PC-9 (cell line): ENCODE results near the gene SHISAL1. TPM values are rescaled to one million over a fixed set of nuclear protein-coding genes. Genes with fewer than 3 reads are reported as not detected.

ENCODE experiments used
- BruUV-seq: library from RNA; stranded (reverse); fragments of 400-500 nt; replicated peaks from 2 replicates; lab custom pipeline; 2021; lab: Mats Ljungman, UMichigan
- CTCF ChIA-PET: fragments of 300-600 bp; sonication (Branson Sonifier 250); formaldehyde crosslinking; loops from one replicate; lab custom pipeline; 2022; ENCODE audit warnings: antibody characterized with exemption; lab: Charles Lee
- POLR2A ChIA-PET: fragments of 300-600 bp; sonication (Branson Sonifier 250); formaldehyde crosslinking; loops from one replicate; lab custom pipeline; 2022; ENCODE audit warnings: antibody characterized with exemption; ENCODE audit not compliant: unreplicated experiment; lab: Charles Lee
- DNase-seq, 2 experiments: peaks; one replicate each; pipeline versions ENCODE4 v3.0.0 to v3.0.0-alpha.2; 2015 to 2022; ENCODE audit warnings: mixed read lengths in 1 of 2
- H2AFZ ChIP-seq: fragments of 200-600 bp; sonication (generic); 2 replicates; pipeline ENCODE4 v1.8.1; 2017; ENCODE audit warnings: antibody characterized with exemption
- H3F3A ChIP-seq: fragments of 200-600 bp; sonication (generic); 2 replicates; pipeline ENCODE4 v1.8.1; 2017; ENCODE audit warnings: antibody characterized with exemption, mild to moderate bottlenecking, low read depth; ENCODE audit not compliant: insufficient read depth
- H3K27ac ChIP-seq: fragments of 200-600 bp; sonication (generic); 2 replicates; pipeline ENCODE4 v1.6.1; 2016; ENCODE audit warnings: mixed run types
- H3K27me3 ChIP-seq: fragments of 200-600 bp; sonication (generic); 2 replicates; pipeline ENCODE4 v1.6.1; 2016; ENCODE audit warnings: low read depth, mixed run types; ENCODE audit not compliant: insufficient read depth
- H3K36me3 ChIP-seq: fragments of 200-600 bp; sonication (generic); 2 replicates; pipeline ENCODE4 v1.6.1; 2016; ENCODE audit warnings: low read depth, mixed run types
- H3K4me1 ChIP-seq: fragments of 200-600 bp; sonication (generic); replicated peaks from 2 replicates; pipeline ENCODE4 v1.6.1; 2016; ENCODE audit warnings: mixed run types; ENCODE audit not compliant: insufficient read depth
- H3K4me2 ChIP-seq: fragments of 200-600 bp; sonication (generic); 2 replicates; pipeline ENCODE4 v1.6.1; 2017; ENCODE audit warnings: mixed run types
- H3K4me3 ChIP-seq: fragments of 200-600 bp; sonication (generic); 2 replicates; pipeline ENCODE4 v1.6.1; 2016; ENCODE audit warnings: mixed run types
- H3K79me2 ChIP-seq: fragments of 200-600 bp; sonication (generic); 2 replicates; pipeline ENCODE4 v1.6.1; 2017; ENCODE audit warnings: low read depth, mixed run types
- H3K9me2 ChIP-seq: fragments of 200-600 bp; sonication (generic); 2 replicates; pipeline ENCODE4 v1.8.1; 2017; ENCODE audit warnings: mild to moderate bottlenecking; ENCODE audit not compliant: insufficient read depth
- H3K9me3 ChIP-seq: fragments of 200-600 bp; sonication (generic); 2 replicates; pipeline ENCODE4 v1.8.1; 2016; ENCODE audit warnings: low read depth; ENCODE audit not compliant: insufficient read depth
- H4K20me1 ChIP-seq: fragments of 200-600 bp; sonication (generic); 2 replicates; pipeline ENCODE4 v1.8.1; 2017; ENCODE audit not compliant: insufficient read depth
- CTCF ChIP-seq: fragments of 200-600 bp; sonication (generic); conservative IDR thresholded peaks from 2 replicates; pipeline ENCODE4 v1.6.1; 2017; ENCODE audit warnings: mixed run types, antibody characterized with exemption, mild to moderate bottlenecking, moderate library complexity
- EZH2 ChIP-seq: fragments of 200-600 bp; sonication (generic); IDR thresholded peaks from 2 replicates; pipeline ENCODE4 v1.8.0; 2017; ENCODE audit warnings: antibody characterized with exemption, low read depth
- intact Hi-C: fragments of 100-400 bp; cut with micrococcal nuclease; formaldehyde crosslinking; loops from one replicate; pipeline ENCODE4 v1.10.0; 2022; ENCODE audit not compliant: unreplicated experiment
- total RNA-seq: library from RNA; stranded (reverse); gene quantifications from 2 replicates; pipeline ENCODE4 v1.2.3, GENCODE V29; 2021

Gene SHISAL1
- total RNA-seq, 1 experiment from 2014 or later = 0.94 TPM

DNA sequence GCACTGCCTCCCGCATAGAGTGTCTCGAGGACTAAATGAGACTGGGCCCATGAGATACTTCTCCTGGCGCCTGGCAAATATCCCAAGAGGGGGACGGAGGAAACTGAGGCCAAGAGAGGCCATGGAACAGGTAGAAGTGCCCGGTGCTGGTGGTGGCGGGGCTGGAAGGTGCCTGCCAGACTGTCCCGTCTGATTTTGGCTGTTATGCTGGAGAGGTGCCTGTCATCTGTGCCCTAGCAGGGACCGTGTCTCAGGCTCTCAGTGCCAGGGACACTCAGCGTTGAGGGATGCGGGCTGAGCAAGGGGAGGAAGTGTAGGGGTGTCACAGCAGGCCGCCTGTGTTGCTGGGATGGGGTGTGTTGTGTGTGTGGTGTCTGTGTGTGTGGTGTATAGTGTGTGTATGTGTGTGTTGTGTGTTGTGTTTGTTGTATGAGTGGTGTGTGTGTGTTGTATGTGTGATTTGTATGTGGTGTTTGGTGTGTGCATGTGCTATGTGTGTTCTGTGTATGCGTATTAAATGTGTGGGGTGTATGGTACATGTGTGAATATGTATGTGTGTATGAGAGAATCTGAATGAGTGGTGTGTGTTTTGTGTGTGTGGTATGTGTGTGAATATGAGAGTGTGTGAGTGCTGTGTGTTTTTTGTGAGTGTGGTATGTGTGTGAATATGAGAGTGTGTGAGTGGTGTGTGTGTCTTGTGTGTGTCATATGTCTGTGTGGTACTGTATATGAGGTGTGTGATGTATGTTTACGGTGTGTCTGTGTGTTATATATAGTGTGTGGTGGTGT, 21.3 kb upstream of the SHISAL1 start:
- intact Hi-C loops = loop anchor here (10.0 kb wide), 1 partner anchor 151 kb away; no protein-coding TSS in a partner anchor
- Histone ChIP-seq H3K27ac (no peak overlapping the region), H3K79me2 (no peaks in the 10 kb centered on the region), H3K27me3 (peaks cover 9% of the 10 kb centered on the region), H3K9me3 (no peaks in the 10 kb centered on the region), H3K9me2 (no peaks in the 10 kb centered on the region), H3K4me1 (peaks cover 35% of the 10 kb centered on the region), H4K20me1 (no peaks in the 10 kb centered on the region), H3K36me3 (no peaks in the 10 kb centered on the region), H2AFZ (no peak overlapping the region), H3K4me3 (no peak overlapping the region), H3F3A (peaks cover 69% of the 10 kb centered on the region), H3K4me2 (no peak overlapping the region)
- ChIA-PET CTCF (no interaction called here), POLR2A (no interaction called here)
- no TSS peak for BruUV-seq
- TF ChIP-seq CTCF (no peak), EZH2 (no peak)
- DNase-seq = no peak

- Histone ChIP-seq H3K9me2 (no peaks in the 10 kb centered on the region), H3K9me3 (no peaks in the 10 kb centered on the region), H3K4me3 (no peak overlapping the region), H3K79me2 (no peaks in the 10 kb centered on the region), H3K27ac (no peak overlapping the region), H3F3A (peaks cover 63% of the 10 kb centered on the region), H3K4me2 (no peak overlapping the region), H4K20me1 (peaks cover 4% of the 10 kb centered on the region; the same call in 1 of the 2 replicates), H3K27me3 (peaks cover 9% of the 10 kb centered on the region), H2AFZ (no peak overlapping the region), H3K4me1 (peaks cover 30% of the 10 kb centered on the region), H3K36me3 (no peaks in the 10 kb centered on the region)
- CTCF ChIA-PET = no interaction called here
- POLR2A ChIA-PET = no interaction called here
- TF ChIP-seq CTCF = no peak
- TF ChIP-seq EZH2 = no peak
- intact Hi-C loops = loop anchor here (10.0 kb wide), 1 partner anchor 152 kb away; no protein-coding TSS in a partner anchor
- BruUV-seq = no TSS peak
- no peak for DNase-seq
These were observed 20.2 kb upstream of the SHISAL1 start for GRCh38 chr22:44332946-44333345.

DNA sequence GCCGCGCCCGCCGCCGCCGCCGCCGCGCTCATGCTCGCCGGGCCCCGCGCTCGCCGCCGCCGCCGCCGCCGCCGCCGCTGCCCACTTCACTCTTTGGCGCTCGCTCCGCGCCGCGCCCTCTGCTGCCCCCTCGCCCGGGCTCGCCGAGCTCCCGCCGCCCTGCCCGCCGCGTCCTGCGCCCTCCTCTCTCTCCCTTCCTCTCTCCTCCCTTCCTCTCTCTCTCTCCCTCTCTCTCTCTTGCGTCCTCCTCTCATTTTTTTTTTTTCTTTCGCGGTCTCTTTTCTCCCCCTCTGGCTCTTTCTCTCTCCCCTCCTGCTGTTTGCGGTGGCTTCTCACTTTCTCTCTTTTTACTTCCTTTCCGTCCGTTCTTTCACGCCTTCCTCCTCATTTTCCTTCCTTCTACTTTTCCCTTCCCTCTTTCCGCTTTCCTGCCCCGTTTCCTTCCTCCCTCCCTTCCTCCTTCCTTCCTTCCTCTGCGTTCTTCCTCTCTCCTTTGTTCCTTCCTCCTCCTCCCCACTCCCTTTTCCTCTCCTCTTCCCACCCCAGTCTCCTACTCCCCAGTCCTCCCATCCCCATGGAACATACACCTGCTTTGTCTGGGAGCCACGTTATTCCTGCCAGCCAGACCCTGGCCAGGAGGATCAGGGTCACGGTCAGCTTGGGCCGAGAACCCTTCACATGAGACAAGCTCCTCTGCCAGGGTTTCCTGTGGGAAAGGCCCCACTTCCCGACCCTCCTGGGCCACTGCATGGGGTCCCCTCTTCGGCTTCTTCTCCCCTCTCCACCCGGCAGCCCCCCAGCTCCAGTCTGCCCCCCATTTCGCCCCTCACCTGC, 19.3 kb upstream of the SHISAL1 start:
- TF ChIP-seq CTCF (peak; percentile 26; the same call in 1 of the 2 replicates), EZH2 (0 out of 2 replicates have a peak, but pooled peaks have one; percentile 45)
- ChIA-PET POLR2A (no interaction called here), CTCF (no interaction called here)
- no peak overlapping the region for H3K27ac ChIP-seq
- peak overlapping the region; percentile 91 for H3K4me2 ChIP-seq
- peak overlapping the region; percentile 89 for H2AFZ ChIP-seq
- H3K27me3 ChIP-seq = peaks cover 9% of the 10 kb centered on the region
- H3F3A ChIP-seq = peaks cover 58% of the 10 kb centered on the region
- intact Hi-C loops = loop anchor here (10.0 kb wide), 1 partner anchor 153 kb away; no protein-coding TSS in a partner anchor
- no TSS peak for BruUV-seq
- H3K4me1 ChIP-seq = peaks cover 24% of the 10 kb centered on the region
- H3K9me2 ChIP-seq = no peaks in the 10 kb centered on the region
- peaks cover 4% of the 10 kb centered on the region; the same call in 1 of the 2 replicates for H4K20me1 ChIP-seq
- no peaks in the 10 kb centered on the region for H3K79me2 ChIP-seq
- DNase-seq = peak in 1 of 2 experiments; percentile 35
- H3K36me3 ChIP-seq = no peaks in the 10 kb centered on the region
- no peaks in the 10 kb centered on the region for H3K9me3 ChIP-seq
- H3K4me3 ChIP-seq = peak overlapping the region; percentile 60; the same call in 1 of the 2 replicates
